K562 (cell line): ENCODE results near the gene MYOC. TPM values are rescaled to one million over a fixed set of nuclear protein-coding genes. Genes with fewer than 3 reads are reported as not detected.

Experiments used
- ATAC-seq: fragments of 200-7000 bp; cut with Tn5 transposase; 3 replicates; pipeline ENCODE4 v1.9.1; 2020; ENCODE audit warnings: moderate library complexity
- BruUV-seq: library from RNA; stranded (reverse); fragments of 400-500 nt; replicated peaks from 2 replicates; lab custom pipeline; 2021; lab: Mats Ljungman, UMichigan
- CTCF ChIA-PET: fragments of 300-600 bp; formaldehyde crosslinking; extraction: SDS; loops from one replicate; lab custom pipeline; 2021; ENCODE audit warnings: low intra/inter-chr PET ratio; lab: Yijun Ruan, JAX
- POLR2A ChIA-PET: fragments of 300-600, 350-650 bp; sonication (Branson Sonifier 250); formaldehyde crosslinking; extraction: SDS; loops from one replicate; lab custom pipeline; 2021; ENCODE audit warnings: antibody characterized with exemption, inconsistent platforms; lab: Yijun Ruan, JAX
- DNase-seq, 4 experiments: peaks; one replicate each; pipeline versions ENCODE4 v3.0.0 to v3.0.0-alpha.2; 2011 to 2018; ENCODE audit warnings: low spot score in 3 of 4, mixed read lengths in 3 of 4; ENCODE audit errors: extremely low read depth in 1 of 4
- FAIRE-seq: peaks from 2 replicates; lab custom pipeline; 2011; peaks lifted over from hg19 to GRCh38; lab: Jason Lieb, UNC
- H2AFZ ChIP-seq: 2 replicates; pipeline ENCODE4 v1.6.0; 2011; ENCODE audit warnings: low read depth, low read length, control low read depth, inconsistent platforms
- H3K27ac ChIP-seq: fragments of 200-600 bp; 3 replicates; pipeline ENCODE4 v1.8.0; 2011; ENCODE audit warnings: low read depth, mild to moderate bottlenecking, control low read depth, inconsistent platforms, low read length, moderate library complexity, mixed read lengths; ENCODE audit errors: extremely low read depth
- H3K27me3 ChIP-seq, 2 experiments: fragments of 300-600 bp in 1 of 2; 2 replicates in 1 of 2; 3 replicates in 1 of 2; pipeline versions ENCODE4 v1.6.0 to v1.8.0; 2011; ENCODE audit warnings: inconsistent platforms in 2 of 2, low read length in 2 of 2, mild to moderate bottlenecking in 1 of 2, mixed read lengths in 1 of 2, moderate library complexity in 1 of 2; ENCODE audit not compliant: control insufficient read depth in 2 of 2, insufficient read depth in 2 of 2
- H3K36me3 ChIP-seq: fragments of 300-600 bp; 3 replicates; pipeline ENCODE4 v1.8.0; 2011; ENCODE audit warnings: mild to moderate bottlenecking, low read length, inconsistent platforms; ENCODE audit not compliant: control insufficient read depth, insufficient read depth
- H3K4me1 ChIP-seq, 2 experiments: fragments of 200-600 bp in 1 of 2; replicated peaks in 1 of 2; 2 replicates in 1 of 2; 3 replicates in 1 of 2; pipeline versions ENCODE4 v1.5.1 to v1.8.0; 2011; ENCODE audit warnings: inconsistent platforms in 2 of 2, low read length in 2 of 2, mild to moderate bottlenecking in 1 of 2, mixed read lengths in 1 of 2, moderate library complexity in 1 of 2; ENCODE audit not compliant: control insufficient read depth in 2 of 2, insufficient read depth in 2 of 2
- H3K4me2 ChIP-seq: 2 replicates; pipeline ENCODE4 v1.6.1; 2011; ENCODE audit warnings: low read length, control low read depth, inconsistent platforms, mixed read lengths; ENCODE audit not compliant: insufficient read depth
- H3K4me3 ChIP-seq: fragments of 200-600 bp; sonication (generic), shearing (Covaris generic); 2 replicates; pipeline ENCODE4 v1.5.1; 2016; ENCODE audit warnings: control low read depth, inconsistent platforms
- H3K79me2 ChIP-seq: fragments of 200-600 bp; 3 replicates; pipeline ENCODE4 v1.8.0; 2011; ENCODE audit warnings: low read length, inconsistent platforms; ENCODE audit not compliant: control insufficient read depth, insufficient read depth
- H3K9ac ChIP-seq, 2 experiments: 2 replicates each; pipeline versions ENCODE4 v1.6.0 to v1.6.1; 2011; ENCODE audit warnings: low read depth in 2 of 2, low read length in 2 of 2, control low read depth in 1 of 2, inconsistent platforms in 1 of 2, mild to moderate bottlenecking in 1 of 2, mixed read lengths in 1 of 2; ENCODE audit not compliant: insufficient read depth in 1 of 2
- H3K9me1 ChIP-seq: one replicate; pipeline ENCODE4 v1.6.0; 2011; ENCODE audit warnings: inconsistent platforms, mild to moderate bottlenecking, low read length, moderate library complexity; ENCODE audit not compliant: control insufficient read depth, insufficient read depth
- H3K9me3 ChIP-seq: replicated peaks from 2 replicates; pipeline ENCODE4 v1.5.1; 2011; ENCODE audit warnings: low read depth, low read length, inconsistent platforms; ENCODE audit not compliant: control insufficient read depth, insufficient read depth
- H4K20me1 ChIP-seq: replicated peaks from 2 replicates; pipeline ENCODE4 v1.6.1; 2011; ENCODE audit warnings: low read length, inconsistent platforms, mixed read lengths; ENCODE audit not compliant: control insufficient read depth, insufficient read depth
- BCOR ChIP-seq: fragments of 450-650 bp; IDR thresholded peaks from 2 replicates; pipeline ENCODE4 v1.6.1; 2016
- KDM1A ChIP-seq, 2 experiments: fragments of 450-650 bp; IDR thresholded peaks; 2 replicates each; pipeline ENCODE4 v1.6.1; 2016; ENCODE audit warnings: mild to moderate bottlenecking in 2 of 2
- RBM25 ChIP-seq: fragments of 200-400 bp; formaldehyde crosslinking; IDR thresholded peaks from 2 replicates; pipeline ENCODE4 v1.6.1; 2018; ENCODE audit warnings: low read length, low read depth, moderate library complexity; ENCODE audit not compliant: severe bottlenecking
- SP1 ChIP-seq: sonication (generic); formaldehyde crosslinking; IDR thresholded peaks from 2 replicates; pipeline ENCODE4 v1.8.1; 2022; ENCODE audit warnings: mild to moderate bottlenecking, missing genetic modification reagents
- ZC3H4 ChIP-seq: sonication (generic); formaldehyde crosslinking; IDR thresholded peaks from 2 replicates; pipeline ENCODE4 v1.9.0; 2021; ENCODE audit warnings: missing genetic modification reagents, borderline replicate concordance
- ZFP36 ChIP-seq: fragments of 150-350 bp; IDR thresholded peaks from 2 replicates; pipeline ENCODE4 v1.6.1; 2018; ENCODE audit warnings: low read length, low read depth; ENCODE audit not compliant: partially characterized antibody
- WGBS: fragments of 100-300 bp; shearing (Covaris generic); methylation state at CpG from one replicate; pipeline ENCODE4 v1.1.6; 2016; ENCODE audit warnings: low coverage, mixed read lengths; ENCODE audit not compliant: insufficient coverage; ENCODE audit errors: missing lambda C conversion rate; 5-methylcytosine and 5-hydroxymethylcytosine counted together
- in situ Hi-C: fragments of 300-500 bp; cut with MboI; formaldehyde crosslinking; loops from 4 replicates; pipeline ENCODE4 v1.15.0; 2018; ENCODE audit warnings: inconsistent platforms, mixed read lengths
- intact Hi-C: fragments of 100-400 bp; cut with micrococcal nuclease; formaldehyde crosslinking; loops from 2 replicates; pipeline ENCODE4 v1.14.2; 2022
- polyA plus RNA-seq, 8 experiments: library from polyadenylated mRNA; depleted of rRNA in 4 of 8; stranded (reverse) in 5 of 8; unstranded in 3 of 8; fragments of >200 nt; fragmentation: Nextera tagmentation in 2 of 8; fragmentation: Illumina TruSeq in 1 of 8; extraction: Ambion mirVana in 2 of 8; extraction: Trizol in 1 of 8; gene quantifications; 2 replicates each; pipeline versions ENCODE4 v1.2.1 to v1.2.3, GENCODE V29; 2011 to 2014; ENCODE audit warnings: inconsistent platforms in 1 of 8, missing spikeins in 1 of 8
- total RNA-seq, 7 experiments: library from RNA; depleted of rRNA in 6 of 7; stranded (reverse); fragments of >200 nt in 6 of 7; fragmentation: Illumina TruSeq in 2 of 7; extraction: Trizol in 2 of 7; gene quantifications; 2 replicates each; pipeline versions ENCODE4 v1.2.1 to v1.2.3, GENCODE V29; 2011 to 2021; ENCODE audit warnings: low replicate concordance in 1 of 7

Gene MYOC
- total and polyA plus RNA-seq, 9 of the 15 experiments (the other 6 are each of a cell fraction or from before 2014, with no cell fraction given) = not detected

DNA sequence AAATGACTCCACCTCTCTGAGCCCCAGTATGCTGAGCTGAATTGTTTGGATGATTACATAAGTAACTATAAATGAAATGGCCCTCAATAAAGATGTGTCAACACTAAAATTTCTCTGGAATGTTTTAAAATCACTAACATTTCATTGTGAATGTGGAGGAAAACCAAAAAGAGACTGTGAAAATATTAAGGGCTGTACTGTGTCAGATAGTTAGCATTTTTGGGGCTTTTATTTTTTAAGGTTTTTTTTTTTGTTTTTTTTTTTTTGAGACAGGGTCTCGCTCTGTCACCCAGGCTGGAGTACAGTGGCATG lies 6.3 kb downstream of the MYOC start:
- no peaks in the 10 kb centered on the region for H4K20me1 ChIP-seq
- H3K27me3 ChIP-seq = peaks cover 4 to 22% of the 10 kb centered on the region in 2 experiments; a peak in 3 of 5 replicates
- CTCF ChIA-PET = no interaction called here
- no peaks in the 10 kb centered on the region for H3K36me3 ChIP-seq
- no peak for DNase-seq
- no peak for TF ChIP-seq ZC3H4 (CRISPR knock-in tag)
- TF ChIP-seq ZFP36 = peak; percentile 78
- TF ChIP-seq BCOR = peak; percentile 85; the same call in 1 of the 2 replicates
- peak; percentile 11 to 19; a peak in 1 of 4 replicates for TF ChIP-seq KDM1A (IDR thresholded peaks at IDR 0.05)
- H3K79me2 ChIP-seq = no peaks in the 10 kb centered on the region
- peaks cover 0 to 4% of the 10 kb centered on the region in 2 experiments; a peak in 2 of 5 replicates for H3K4me1 ChIP-seq
- H3K27ac ChIP-seq = no peak overlapping the region
- H3K4me3 ChIP-seq = no peak overlapping the region
- H3K9me3 ChIP-seq = no peaks in the 10 kb centered on the region
- no peak overlapping the region for H3K9ac ChIP-seq
- FAIRE-seq = no peak
- no peak overlapping the region for H3K4me2 ChIP-seq
- POLR2A ChIA-PET = no interaction called here
- WGBS = 43% methylated on average over 1 of the region's 1 CpG
- H3K9me1 ChIP-seq = no peaks in the 10 kb centered on the region
- H2AFZ ChIP-seq = no peak overlapping the region
- no TSS peak for BruUV-seq
- no peak for ATAC-seq
- in situ Hi-C loops = no loop called here
- intact Hi-C loops = loop anchor here (2.0 to 10.0 kb wide), 3 partner anchors 135 to 779 kb away; partner anchors contain the start of genes C1orf105, DNM3 and METTL13

DNA sequence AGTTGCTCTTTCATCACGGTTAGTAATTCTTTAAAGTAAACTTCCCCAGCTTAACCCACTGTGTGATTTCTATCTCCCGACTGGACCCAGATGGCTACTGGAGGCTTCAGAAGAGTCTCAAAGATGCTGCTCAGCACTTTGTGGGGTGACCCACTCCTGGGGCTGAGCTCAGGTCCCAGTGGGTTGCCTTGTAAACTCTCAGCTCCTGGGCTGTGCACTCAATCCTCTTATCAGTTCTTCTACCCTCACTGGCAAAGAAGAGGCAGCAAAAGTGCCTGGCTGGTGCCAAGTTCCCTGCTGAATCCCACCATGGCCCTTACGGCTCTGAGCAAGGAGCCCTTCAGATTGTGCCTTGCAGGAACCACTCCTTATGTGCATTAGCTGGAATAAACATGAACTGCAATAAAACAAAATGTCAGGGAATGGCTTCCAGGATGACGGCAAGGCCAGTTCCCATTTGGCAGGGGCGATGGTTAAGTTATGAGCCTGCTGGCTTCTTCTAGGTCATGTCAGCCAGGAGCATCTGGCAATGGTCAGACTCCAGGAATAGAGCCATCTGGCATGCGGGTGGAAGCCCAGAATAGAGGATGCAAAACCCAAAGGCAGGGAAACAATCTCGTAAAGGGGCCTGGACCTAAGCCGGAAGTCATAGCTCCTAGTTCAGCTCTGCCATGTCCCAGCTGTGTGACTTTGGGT lies 6.8 kb downstream of the MYOC start:
- Histone ChIP-seq H3K4me1 (peaks cover 0 to 4% of the 10 kb centered on the region in 2 experiments; a peak in 2 of 5 replicates), H3K9me3 (no peaks in the 10 kb centered on the region), H2AFZ (peak overlapping the region; percentile 87; the same call in 1 of the 2 replicates), H3K79me2 (no peaks in the 10 kb centered on the region), H3K4me3 (no peak overlapping the region), H3K4me2 (no peak overlapping the region), H4K20me1 (no peaks in the 10 kb centered on the region), H3K27me3 (peaks cover 4 to 23% of the 10 kb centered on the region in 2 experiments; a peak in 3 of 5 replicates), H3K9me1 (no peaks in the 10 kb centered on the region), H3K27ac (no peak overlapping the region), H3K9ac (peak overlapping the region in 1 of 2 experiments; percentile 12; a peak in 1 of 4 replicates), H3K36me3 (no peaks in the 10 kb centered on the region)
- POLR2A ChIA-PET = interaction anchor here (0.5 to 1.7 kb wide), 3 partner anchors 11 to 887 kb away, joined by 3 to 6 read pairs (median 4); partner anchors contain the start of gene SUCO
- TF ChIP-seq SP1 (CRISPR knock-in tag) (no peak), RBM25 (peak; percentile 97)
- FAIRE-seq = no peak
- DNase-seq = no peak
- intact Hi-C loops (loop anchor here (1.0 to 10.0 kb wide), 6 partner anchors 71 to 779 kb away; partner anchors contain the start of genes C1orf105, DNM3 and METTL13), in situ Hi-C loops (no loop called here)
- peak; percentile 3; the same call in 2 of the 3 replicates for ATAC-seq
- no TSS peak for BruUV-seq
- CTCF ChIA-PET = interaction anchor here (1.5 kb wide), 1 partner anchor 339 kb away, joined by 6 read pairs; no protein-coding TSS in a partner anchor
- 25% methylated on average over 8 of the region's 8 CpGs for WGBS
